22Rv1 (cell line): Measurements from ENCODE around the gene SYNE1.

Experiments used
- CTCF ChIP-seq: fragments of 450-650 bp; IDR thresholded peaks from 2 replicates; pipeline ENCODE4 v1.5.1; 2017; ENCODE audit warnings: mild to moderate bottlenecking
- ZFX ChIP-seq: fragments of 450-650 bp; IDR thresholded peaks from 2 replicates; pipeline ENCODE4 v1.6.1; 2017; ENCODE audit warnings: antibody characterized with exemption, borderline replicate concordance

- TF ChIP-seq CTCF (no peak), ZFX (no peak)
These were observed 289.0 kb downstream of the SYNE1 start for GRCh38 chr6:152348116-152348515.
